ENCODE data around the gene PRSS3.
"Not testable (repeated sequence)": the region's sequence is repeated elsewhere in the genome, so short reads cannot be mapped to it uniquely, and the experiment has no call there.

The PRSS3 gene

DNA sequence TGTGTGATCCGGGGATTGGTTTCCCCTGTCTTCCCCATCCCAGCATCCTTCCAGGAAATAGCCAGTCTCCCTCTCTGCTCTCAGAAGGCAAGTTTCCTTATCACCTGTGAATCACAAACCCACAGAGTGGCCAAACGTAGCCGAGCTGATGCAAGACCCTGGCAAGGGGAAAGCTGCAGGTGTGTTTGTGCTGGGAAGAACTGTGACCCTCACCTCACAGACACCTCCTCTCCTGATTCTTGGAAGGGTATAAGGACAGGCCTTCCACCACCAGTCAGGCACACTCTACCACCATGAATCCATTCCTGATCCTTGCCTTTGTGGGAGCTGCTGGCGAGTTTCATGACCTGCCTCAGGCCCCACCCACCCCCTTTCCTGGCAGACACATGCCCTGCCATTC is at the start of gene PRSS3:
TSS of gene PRSS3 (plus strand) at position 281 of the 400 bp plus-strand sequence. CDS start at position 294, 13 bp downstream.
- Mint-ChIP-seq H3K4me3 (no peak within 1 kb of the TSS), H3K36me3 (ENCODE audit: low read depth) (no peaks in the 10 kb centered on the region), H3K27me3 (ENCODE audit: low read depth) (peaks cover 42% of the 10 kb centered on the region), H3K27ac (no peak within 1 kb of the TSS), H3K4me1 (ENCODE audit: low read depth) (no peaks in the 10 kb centered on the region), H3K9me3 (no peaks in the 10 kb centered on the region)

DNA sequence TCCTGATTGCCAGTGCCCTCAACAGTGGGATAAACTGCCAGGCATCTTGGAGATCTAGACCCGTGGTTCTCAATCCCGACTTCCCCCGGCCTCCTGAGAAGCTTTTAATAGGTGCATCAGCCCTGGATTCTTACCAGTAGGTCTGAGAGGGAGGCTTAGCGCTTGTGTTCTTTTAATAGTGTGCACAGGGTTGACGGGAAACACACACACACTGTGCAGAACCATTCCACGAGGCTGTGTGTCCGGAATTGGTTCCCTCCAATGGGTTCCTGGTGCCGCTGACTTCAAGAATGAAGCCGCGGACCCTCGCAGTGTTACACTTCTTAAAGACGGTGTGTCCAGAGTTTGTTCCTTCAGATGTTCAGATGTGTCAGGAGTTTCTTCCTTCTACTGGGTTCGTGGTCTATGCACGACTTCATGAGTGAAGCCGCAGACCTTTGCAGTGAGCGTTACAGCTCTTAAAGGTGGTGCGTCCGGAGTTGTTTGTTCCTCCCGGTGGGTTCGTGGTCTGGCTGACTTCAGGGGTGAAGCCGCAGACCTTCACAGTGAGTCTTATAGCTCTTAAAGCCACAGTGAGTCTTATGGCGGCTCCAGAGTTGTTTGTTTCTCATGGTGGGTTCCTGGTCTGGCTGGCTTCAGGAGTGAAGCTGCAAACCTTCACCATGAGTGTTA is 46.6 kb upstream of the PRSS3 start:
- Mint-ChIP-seq H3K27ac (no peak overlapping the region), H3K27me3 (ENCODE audit: low read depth) (peaks cover 72% of the 10 kb centered on the region), H3K4me3 (peak overlapping the region; percentile 56), H3K36me3 (ENCODE audit: low read depth) (no peaks in the 10 kb centered on the region), H3K4me1 (ENCODE audit: low read depth) (peaks cover 12% of the 10 kb centered on the region), H3K9me3 (no peaks in the 10 kb centered on the region)

DNA sequence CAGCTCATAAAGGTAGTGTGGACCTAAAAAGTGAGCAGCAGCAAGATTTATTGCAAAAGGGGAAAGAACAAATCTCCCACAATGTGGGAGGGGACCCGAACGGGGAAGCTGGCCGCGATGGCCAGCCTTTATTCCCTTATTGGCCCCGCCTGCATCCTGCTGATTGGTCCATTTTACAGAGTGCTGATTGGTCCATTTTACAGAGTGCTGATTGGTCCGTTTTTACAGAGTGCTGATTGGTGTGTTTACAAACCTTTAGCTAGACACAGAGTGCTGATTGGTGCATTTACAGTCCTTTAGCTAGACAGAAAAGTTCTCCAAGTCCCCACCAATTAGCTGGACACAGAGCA is 46.1 kb upstream of the PRSS3 start:
- H3K9me3 Mint-ChIP-seq; H3K27ac Mint-ChIP-seq; H3K36me3 Mint-ChIP-seq (ENCODE audit: low read depth): not testable (repeated sequence)
- H3K4me1 Mint-ChIP-seq (ENCODE audit: low read depth): peaks cover 12% of the 10 kb centered on the region
- peak overlapping the region; percentile 56 for H3K4me3 Mint-ChIP-seq
- peaks cover 75% of the 10 kb centered on the region for H3K27me3 Mint-ChIP-seq (ENCODE audit: low read depth)

- Mint-ChIP-seq H3K36me3 (ENCODE audit: low read depth) (no peaks in the 10 kb centered on the region), H3K4me1 (ENCODE audit: low read depth) (peaks cover 12% of the 10 kb centered on the region), H3K27me3 (ENCODE audit: low read depth) (peaks cover 83% of the 10 kb centered on the region), H3K27ac (no peak overlapping the region), H3K9me3 (no peaks in the 10 kb centered on the region), H3K4me3 (no peak overlapping the region)
These were observed 45.0 kb upstream of the PRSS3 start for GRCh38 chr9:33750307-33750838.

DNA sequence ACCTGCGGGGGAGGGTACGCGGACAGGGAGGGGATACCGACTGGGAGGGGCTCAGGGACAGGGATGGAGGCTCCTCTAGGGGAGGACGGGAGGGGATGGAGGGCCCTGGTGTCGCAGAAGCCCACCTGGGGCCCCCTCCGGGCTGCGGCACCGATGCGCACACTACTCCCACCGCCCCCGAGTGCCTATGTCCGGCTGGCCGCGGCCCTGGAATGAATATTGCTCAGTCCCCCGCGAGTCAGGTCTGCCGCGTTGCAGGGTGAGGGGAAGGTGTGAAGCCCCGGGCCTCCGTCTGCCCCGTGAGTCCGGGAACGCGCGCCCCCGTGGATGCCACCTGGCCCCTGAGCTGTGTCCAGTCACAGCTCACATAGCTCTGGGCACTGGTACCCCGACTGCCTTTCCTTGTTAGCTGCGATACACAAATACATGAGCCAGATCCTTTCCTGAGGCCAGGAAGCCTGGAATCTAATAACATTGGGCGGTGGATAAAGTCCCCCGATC is 44.5 kb upstream of the PRSS3 start:
- H3K4me3 Mint-ChIP-seq: no peak overlapping the region

GRCh38 chr9:33751536-33752129 is 43.7 kb upstream of the PRSS3 start:
- H3K9me3 Mint-ChIP-seq: no peaks in the 10 kb centered on the region
- H3K4me3 Mint-ChIP-seq: no peak overlapping the region
- no peaks in the 10 kb centered on the region for H3K36me3 Mint-ChIP-seq (ENCODE audit: low read depth)
- peaks cover 12% of the 10 kb centered on the region for H3K4me1 Mint-ChIP-seq (ENCODE audit: low read depth)
- H3K27ac Mint-ChIP-seq: no peak overlapping the region
- peaks cover 81% of the 10 kb centered on the region for H3K27me3 Mint-ChIP-seq (ENCODE audit: low read depth)

More for the DNA sequence above, 44.5 kb upstream of the PRSS3 start:
- Mint-ChIP-seq H3K27me3 (ENCODE audit: low read depth) (peaks cover 82% of the 10 kb centered on the region), H3K27ac (no peak overlapping the region), H3K4me1 (ENCODE audit: low read depth) (peaks cover 12% of the 10 kb centered on the region), H3K9me3 (no peaks in the 10 kb centered on the region), H3K36me3 (ENCODE audit: low read depth) (no peaks in the 10 kb centered on the region)

DNA sequence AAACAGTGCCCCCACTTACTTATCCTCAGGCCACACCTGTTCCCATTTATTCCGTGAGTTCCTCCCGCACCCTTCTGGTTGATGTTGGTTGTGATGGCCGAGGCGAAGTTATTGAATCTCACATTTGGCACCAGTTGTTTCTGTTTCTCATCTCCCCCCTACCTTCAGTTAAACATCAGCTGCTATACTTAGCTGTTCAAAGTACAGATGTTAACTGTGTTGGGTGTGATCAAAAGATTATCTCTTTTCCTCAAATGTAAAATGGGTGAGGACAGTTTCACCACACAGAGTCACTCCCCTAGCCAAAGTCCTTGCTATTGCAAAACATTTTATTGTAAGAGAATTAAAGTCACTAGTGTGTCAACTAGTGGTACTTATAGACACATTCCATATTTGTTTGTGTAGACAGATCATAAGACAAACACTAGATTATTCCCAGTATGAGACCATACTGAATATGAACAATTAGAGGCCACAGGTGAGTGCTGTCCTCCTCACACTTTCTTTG is 43.2 kb upstream of the PRSS3 start:
- H3K9me3 Mint-ChIP-seq: no peaks in the 10 kb centered on the region
- H3K4me1 Mint-ChIP-seq (ENCODE audit: low read depth): peaks cover 12% of the 10 kb centered on the region
- H3K27ac Mint-ChIP-seq: no peak overlapping the region
- H3K4me3 Mint-ChIP-seq: no peak overlapping the region
- H3K36me3 Mint-ChIP-seq (ENCODE audit: low read depth): no peaks in the 10 kb centered on the region
- H3K27me3 Mint-ChIP-seq (ENCODE audit: low read depth): peaks cover 81% of the 10 kb centered on the region

- H3K4me3 Mint-ChIP-seq; H3K36me3 Mint-ChIP-seq (ENCODE audit: low read depth); H3K27ac Mint-ChIP-seq; H3K9me3 Mint-ChIP-seq: not testable (repeated sequence)
- Mint-ChIP-seq H3K27me3 (ENCODE audit: low read depth) (peaks cover 84% of the 10 kb centered on the region), H3K4me1 (ENCODE audit: low read depth) (peaks cover 12% of the 10 kb centered on the region)
These were observed 42.6 kb upstream of the PRSS3 start for GRCh38 chr9:33752789-33753188.

DNA sequence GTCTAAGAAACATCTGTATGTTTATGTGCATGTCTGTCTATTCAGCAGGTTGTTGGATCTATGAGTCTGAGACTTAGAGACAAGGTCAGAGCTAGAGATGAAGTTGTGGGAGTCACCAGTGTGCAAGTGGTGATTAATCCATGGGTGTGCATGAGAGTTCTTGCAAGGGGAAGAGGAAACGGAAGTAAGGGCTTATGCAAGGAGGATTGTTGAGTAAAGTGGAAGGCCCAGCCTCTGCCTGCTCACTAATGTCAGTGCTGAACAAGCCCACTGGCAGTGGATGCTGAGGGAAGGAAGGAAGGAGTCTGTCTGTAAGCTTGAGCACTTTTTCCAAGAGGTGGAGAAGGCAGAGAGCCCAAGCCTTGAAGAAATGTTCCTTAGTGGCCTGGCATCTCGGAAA is 35.7 kb upstream of the PRSS3 start:
- not testable (repeated sequence) for H3K27ac Mint-ChIP-seq; H3K4me1 Mint-ChIP-seq (ENCODE audit: low read depth); H3K9me3 Mint-ChIP-seq; H3K4me3 Mint-ChIP-seq; H3K36me3 Mint-ChIP-seq (ENCODE audit: low read depth)
- peaks cover 26% of the 10 kb centered on the region for H3K27me3 Mint-ChIP-seq (ENCODE audit: low read depth)

- H3K9me3 Mint-ChIP-seq: no peaks in the 10 kb centered on the region
- H3K27ac Mint-ChIP-seq: no peak overlapping the region
- no peaks in the 10 kb centered on the region for H3K4me1 Mint-ChIP-seq (ENCODE audit: low read depth)
- no peak overlapping the region for H3K4me3 Mint-ChIP-seq
- peaks cover 8% of the 10 kb centered on the region for H3K27me3 Mint-ChIP-seq (ENCODE audit: low read depth)
- no peaks in the 10 kb centered on the region for H3K36me3 Mint-ChIP-seq (ENCODE audit: low read depth)
These were observed 33.0 kb upstream of the PRSS3 start for GRCh38 chr9:33762343-33762742.

DNA sequence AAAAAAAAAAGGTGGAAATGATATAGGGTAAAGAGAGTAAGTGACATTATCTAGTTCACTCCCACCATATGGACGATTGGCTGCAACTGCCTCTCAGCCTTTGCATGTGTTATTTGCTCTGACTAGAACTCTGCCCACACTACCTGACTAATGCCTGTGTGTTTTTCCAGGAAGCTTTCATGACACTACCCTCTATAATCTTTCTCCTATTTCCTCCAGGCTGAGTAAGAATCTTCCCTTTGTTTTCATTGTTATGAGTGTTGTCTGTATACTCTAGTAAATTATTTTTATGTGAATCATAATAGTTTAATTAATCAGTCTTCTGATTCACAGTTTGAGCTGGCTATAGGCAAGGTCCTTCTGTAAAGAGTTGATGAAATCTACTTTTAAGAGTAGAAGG is 31.7 kb upstream of the PRSS3 start:
- not testable (repeated sequence) for H3K9me3 Mint-ChIP-seq; H3K4me1 Mint-ChIP-seq (ENCODE audit: low read depth); H3K4me3 Mint-ChIP-seq; H3K27ac Mint-ChIP-seq; H3K36me3 Mint-ChIP-seq (ENCODE audit: low read depth); H3K27me3 Mint-ChIP-seq (ENCODE audit: low read depth)

GRCh38 chr9:33765411-33765810 is 29.9 kb upstream of the PRSS3 start:
- no peaks in the 10 kb centered on the region for H3K27me3 Mint-ChIP-seq (ENCODE audit: low read depth)
- H3K4me1 Mint-ChIP-seq (ENCODE audit: low read depth): no peaks in the 10 kb centered on the region
- H3K27ac Mint-ChIP-seq: no peak overlapping the region
- H3K4me3 Mint-ChIP-seq: no peak overlapping the region
- H3K9me3 Mint-ChIP-seq: no peaks in the 10 kb centered on the region
- H3K36me3 Mint-ChIP-seq (ENCODE audit: low read depth): no peaks in the 10 kb centered on the region

DNA sequence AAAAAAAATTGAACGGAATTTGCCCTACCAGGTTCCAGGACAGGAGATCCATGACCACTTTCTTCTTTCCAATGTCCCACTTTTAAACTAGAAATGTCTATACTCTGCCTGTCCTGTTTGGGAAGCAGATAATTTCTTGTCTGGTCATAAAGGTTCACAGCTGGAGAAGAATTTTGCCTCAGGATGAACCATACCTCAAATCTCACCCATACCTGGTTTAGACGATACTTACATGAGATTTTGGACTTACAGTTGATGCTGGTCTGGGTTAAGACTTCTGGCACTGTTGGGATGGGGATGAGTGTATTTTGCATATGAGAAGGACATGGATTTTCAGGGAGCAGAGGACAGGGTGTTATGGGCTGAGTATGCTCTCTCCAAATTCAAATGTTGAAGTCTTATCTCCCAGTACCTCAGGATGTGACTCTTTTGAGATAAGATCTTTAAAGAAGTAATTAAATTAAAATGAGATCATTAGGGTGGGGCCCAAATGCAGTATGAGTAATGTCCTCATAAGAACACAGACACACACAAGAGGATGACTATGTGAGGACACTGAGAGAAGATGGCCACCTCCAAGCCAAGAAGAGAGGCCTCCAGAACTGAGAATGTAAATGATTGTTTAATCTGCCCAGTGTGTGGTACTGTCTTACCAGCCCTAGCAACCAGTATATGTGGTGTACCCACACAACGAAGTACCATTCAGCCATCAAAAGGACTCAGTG is 25.0 kb upstream of the PRSS3 start:
- peaks cover 10% of the 10 kb centered on the region for H3K27me3 Mint-ChIP-seq (ENCODE audit: low read depth)
- H3K4me3 Mint-ChIP-seq; H3K4me1 Mint-ChIP-seq (ENCODE audit: low read depth); H3K27ac Mint-ChIP-seq; H3K36me3 Mint-ChIP-seq (ENCODE audit: low read depth); H3K9me3 Mint-ChIP-seq: not testable (repeated sequence)

- not testable (repeated sequence) for H3K4me1 Mint-ChIP-seq (ENCODE audit: low read depth); H3K9me3 Mint-ChIP-seq; H3K36me3 Mint-ChIP-seq (ENCODE audit: low read depth); H3K27ac Mint-ChIP-seq; H3K4me3 Mint-ChIP-seq
- peaks cover 19% of the 10 kb centered on the region for H3K27me3 Mint-ChIP-seq (ENCODE audit: low read depth)
These were observed 22.2 kb upstream of the PRSS3 start for GRCh38 chr9:33773135-33773534.
